IMR-90 (cell line): Measurements from ENCODE around the gene GPC2. TPM values are rescaled to one million over a fixed set of nuclear protein-coding genes. Genes with fewer than 3 reads are reported as not detected.

Source experiments
- ATAC-seq: fragments of 200-7000 bp; cut with Tn5 transposase; 2 replicates; pipeline ENCODE4 v1.9.1; 2020; ENCODE audit warnings: low read depth, mild to moderate bottlenecking, moderate library complexity
- BruUV-seq: library from RNA; stranded (reverse); fragments of 400-500 nt; replicated peaks from 2 replicates; lab custom pipeline; 2021; lab: Mats Ljungman, UMichigan
- CTCF ChIA-PET: fragments of 300-600 bp; formaldehyde crosslinking; extraction: SDS; loops from one replicate; lab custom pipeline; 2021; ENCODE audit warnings: antibody characterized with exemption; lab: Yijun Ruan, JAX
- POLR2A ChIA-PET: fragments of 300-600 bp; sonication (Branson Sonifier 250); formaldehyde crosslinking; loops from one replicate; lab custom pipeline; 2022; ENCODE audit warnings: antibody characterized with exemption; ENCODE audit not compliant: unreplicated experiment; lab: Charles Lee
- DNase-seq: peaks from one replicate; pipeline ENCODE4 v3.0.0; 2013
- H2AFZ ChIP-seq: replicated peaks from 2 replicates; pipeline ENCODE3; 2013; ENCODE audit warnings: low read length, mild to moderate bottlenecking; ENCODE audit not compliant: poor library complexity
- H2AK5ac ChIP-seq: 2 replicates; pipeline ENCODE4 v1.6.1; 2013; ENCODE audit warnings: low read depth, low read length, inconsistent platforms
- H2AK9ac ChIP-seq: replicated peaks from 2 replicates; pipeline ENCODE3; 2013; ENCODE audit warnings: mild to moderate bottlenecking, low read depth, low read length, moderate library complexity; ENCODE audit not compliant: poor library complexity
- H2BK120ac ChIP-seq: 2 replicates; pipeline ENCODE4 v1.6.1; 2013; ENCODE audit warnings: low read depth, low read length, inconsistent platforms
- H2BK15ac ChIP-seq: 3 replicates; pipeline ENCODE4 v1.6.1; 2013; ENCODE audit warnings: low read depth, low read length, inconsistent platforms
- H2BK20ac ChIP-seq: 2 replicates; pipeline ENCODE4 v1.6.1; 2013; ENCODE audit warnings: low read depth, mild to moderate bottlenecking, inconsistent platforms, low read length, moderate library complexity
- H2BK5ac ChIP-seq: 2 replicates; pipeline ENCODE4 v1.6.1; 2013; ENCODE audit warnings: mild to moderate bottlenecking, low read depth, low read length, inconsistent platforms; ENCODE audit not compliant: poor library complexity, severe bottlenecking
- H3K14ac ChIP-seq: replicated peaks from 2 replicates; pipeline ENCODE4 v1.6.1; 2013; ENCODE audit warnings: low read depth, low read length, inconsistent platforms
- H3K18ac ChIP-seq: 2 replicates; pipeline ENCODE4 v1.6.1; 2013; ENCODE audit warnings: low read depth, low read length, control low read depth
- H3K23ac ChIP-seq: 2 replicates; pipeline ENCODE4 v1.6.1; 2013; ENCODE audit warnings: low read depth, low read length, inconsistent platforms
- H3K27ac ChIP-seq: 2 replicates; pipeline ENCODE4 v1.5.1; 2013; ENCODE audit warnings: mild to moderate bottlenecking, control low read depth, low read length; ENCODE audit not compliant: insufficient read depth
- H3K27me3 ChIP-seq: 2 replicates; pipeline ENCODE4 v1.6.1; 2013; ENCODE audit warnings: low read length; ENCODE audit not compliant: control insufficient read depth, insufficient read depth
- H3K36me3 ChIP-seq: 2 replicates; pipeline ENCODE4 v1.6.1; 2013; ENCODE audit warnings: low read length, mixed read lengths; ENCODE audit not compliant: control insufficient read depth, insufficient read depth
- H3K4ac ChIP-seq: 2 replicates; pipeline ENCODE4 v1.6.1; 2013; ENCODE audit warnings: low read depth, low read length, inconsistent platforms
- H3K4me1 ChIP-seq: 2 replicates; pipeline ENCODE4 v1.6.1; 2013; ENCODE audit warnings: low read length, mixed read lengths; ENCODE audit not compliant: control insufficient read depth, insufficient read depth
- H3K4me2 ChIP-seq: 2 replicates; pipeline ENCODE4 v1.6.1; 2013; ENCODE audit warnings: low read depth, mild to moderate bottlenecking, control low read depth, low read length, moderate library complexity
- H3K4me3 ChIP-seq: 2 replicates; pipeline ENCODE4 v1.5.1; 2013; ENCODE audit warnings: low read depth, mild to moderate bottlenecking, control low read depth, low read length, moderate library complexity; ENCODE audit not compliant: insufficient read depth
- H3K56ac ChIP-seq: 2 replicates; pipeline ENCODE4 v1.6.1; 2013; ENCODE audit warnings: low read length, inconsistent platforms; ENCODE audit not compliant: insufficient read depth; ENCODE audit errors: extremely low read depth
- H3K79me1 ChIP-seq, 2 experiments: 2 replicates each; pipeline ENCODE4 v1.6.1; 2013; ENCODE audit warnings: low read length in 2 of 2, inconsistent platforms in 1 of 2, low read depth in 1 of 2
- H3K9ac ChIP-seq: 2 replicates; pipeline ENCODE4 v1.6.1; 2013; ENCODE audit warnings: low read depth, low read length, control low read depth
- H3K9me1 ChIP-seq: 2 replicates; pipeline ENCODE4 v1.6.1; 2013; ENCODE audit warnings: low read length, inconsistent platforms; ENCODE audit not compliant: insufficient read depth
- H3K9me3 ChIP-seq: 2 replicates; pipeline ENCODE4 v1.6.1; 2013; ENCODE audit warnings: low read length; ENCODE audit not compliant: control insufficient read depth, insufficient read depth
- H4K20me1 ChIP-seq: 2 replicates; pipeline ENCODE4 v1.6.1; 2013; ENCODE audit warnings: low read length, inconsistent platforms; ENCODE audit not compliant: insufficient read depth
- H4K5ac ChIP-seq: 2 replicates; pipeline ENCODE4 v1.6.1; 2013; ENCODE audit warnings: mild to moderate bottlenecking, low read depth, low read length, control low read depth
- H4K8ac ChIP-seq, 2 experiments: 2 replicates each; pipeline ENCODE4 v1.6.1; 2013; ENCODE audit warnings: low read depth in 2 of 2, low read length in 2 of 2, control low read depth in 1 of 2, inconsistent platforms in 1 of 2
- H4K91ac ChIP-seq: 2 replicates; pipeline ENCODE4 v1.6.1; 2013; ENCODE audit warnings: low read depth, low read length, inconsistent platforms; ENCODE audit not compliant: insufficient read depth
- BHLHE40 ChIP-seq: fragments of 150-350 bp; IDR thresholded peaks from 2 replicates; pipeline ENCODE4 v1.6.1; 2016; ENCODE audit warnings: mild to moderate bottlenecking, low read depth, low read length
- CEBPB ChIP-seq: IDR thresholded peaks from 2 replicates; pipeline ENCODE4 v1.6.1; 2012; ENCODE audit warnings: low read depth, low read length, improper control_type of control experiment
- CHD1 ChIP-seq: IDR thresholded peaks from 2 replicates; pipeline ENCODE4 v1.6.1; 2012; ENCODE audit warnings: low read depth, low read length, improper control_type of control experiment
- CTCF ChIP-seq: conservative IDR thresholded peaks from 2 replicates; pipeline ENCODE4 v1.5.1; 2012; ENCODE audit warnings: mild to moderate bottlenecking, low read depth, low read length, improper control_type of control experiment
- FOS ChIP-seq: fragments of 150-350 bp; IDR thresholded peaks from 2 replicates; pipeline ENCODE4 v1.6.1; 2016; ENCODE audit warnings: low read depth, low read length
- MAFK ChIP-seq: IDR thresholded peaks from 2 replicates; pipeline ENCODE4 v1.6.1; 2012; ENCODE audit warnings: low read depth, low read length, improper control_type of control experiment
- MAZ ChIP-seq: IDR thresholded peaks from 2 replicates; pipeline ENCODE4 v1.6.1; 2012; ENCODE audit warnings: low read depth, mild to moderate bottlenecking, low read length, improper control_type of control experiment, moderate library complexity, borderline replicate concordance
- MXI1 ChIP-seq: IDR thresholded peaks from 2 replicates; pipeline ENCODE4 v1.6.1; 2012; ENCODE audit warnings: low read depth, mild to moderate bottlenecking, low read length, moderate library complexity, borderline replicate concordance
- RAD21 ChIP-seq: IDR thresholded peaks from 2 replicates; pipeline ENCODE4 v1.6.1; 2012; ENCODE audit warnings: low read length, improper control_type of control experiment
- RCOR1 ChIP-seq: IDR thresholded peaks from 2 replicates; pipeline ENCODE4 v1.6.1; 2012; ENCODE audit warnings: mild to moderate bottlenecking, low read length, improper control_type of control experiment; ENCODE audit not compliant: insufficient replicate concordance
- RFX5 ChIP-seq: IDR thresholded peaks from 2 replicates; pipeline ENCODE4 v1.8.0; 2012; ENCODE audit warnings: low read depth, mild to moderate bottlenecking, low read length, moderate library complexity
- SMC3 ChIP-seq: fragments of 150-350 bp; IDR thresholded peaks from 2 replicates; pipeline ENCODE4 v1.6.1; 2016; ENCODE audit warnings: low read depth, mild to moderate bottlenecking, antibody characterized with exemption, low read length, moderate library complexity
- USF2 ChIP-seq: fragments of 150-350 bp; IDR thresholded peaks from 2 replicates; pipeline ENCODE4 v1.6.1; 2017; ENCODE audit warnings: mild to moderate bottlenecking, antibody characterized with exemption, low read length, low read depth
- WGBS, 2 experiments: methylation state at CpG; one replicate each; pipeline versions ENCODE4 v1.1.5 to v1.1.7; 2013; ENCODE audit warnings: missing lambda C conversion rate in 2 of 2; ENCODE audit not compliant: insufficient read length in 1 of 2; ENCODE audit errors: extremely low coverage in 2 of 2; 5-methylcytosine and 5-hydroxymethylcytosine counted together
- dilution Hi-C: fragments of 300-500 bp; cut with HindIII; formaldehyde crosslinking; loops from one replicate; pipeline ENCODE4 v1.14.3; 2018; ENCODE audit warnings: low sequenced_read_pairs; ENCODE audit not compliant: unreplicated experiment
- in situ Hi-C: fragments of 300-500 bp; cut with MboI; formaldehyde crosslinking; loops from 3 replicates; pipeline ENCODE4 v1.14.3; 2019; ENCODE audit warnings: low sequenced_read_pairs, inconsistent platforms, mixed read lengths
- intact Hi-C: fragments of 100-400 bp; cut with micrococcal nuclease; formaldehyde crosslinking; loops from 2 replicates; pipeline ENCODE4 v1.10.0; 2022
- polyA plus RNA-seq, 3 experiments: library from polyadenylated mRNA; depleted of rRNA; stranded (reverse); fragments of >200 nt; gene quantifications; 2 replicates each; pipeline ENCODE4 v1.2.3, GENCODE V29; 2012; ENCODE audit warnings: low replicate concordance in 1 of 3
- total RNA-seq: library from RNA; depleted of rRNA; stranded (reverse); fragments of >200 nt; gene quantifications from 2 replicates; pipeline ENCODE4 v1.2.3, GENCODE V29; 2012

Gene GPC2
- total and polyA plus RNA-seq, 2 of the 4 experiments (the other 2 are of a cell fraction), result 1.8 to 6.0 TPM

DNA sequence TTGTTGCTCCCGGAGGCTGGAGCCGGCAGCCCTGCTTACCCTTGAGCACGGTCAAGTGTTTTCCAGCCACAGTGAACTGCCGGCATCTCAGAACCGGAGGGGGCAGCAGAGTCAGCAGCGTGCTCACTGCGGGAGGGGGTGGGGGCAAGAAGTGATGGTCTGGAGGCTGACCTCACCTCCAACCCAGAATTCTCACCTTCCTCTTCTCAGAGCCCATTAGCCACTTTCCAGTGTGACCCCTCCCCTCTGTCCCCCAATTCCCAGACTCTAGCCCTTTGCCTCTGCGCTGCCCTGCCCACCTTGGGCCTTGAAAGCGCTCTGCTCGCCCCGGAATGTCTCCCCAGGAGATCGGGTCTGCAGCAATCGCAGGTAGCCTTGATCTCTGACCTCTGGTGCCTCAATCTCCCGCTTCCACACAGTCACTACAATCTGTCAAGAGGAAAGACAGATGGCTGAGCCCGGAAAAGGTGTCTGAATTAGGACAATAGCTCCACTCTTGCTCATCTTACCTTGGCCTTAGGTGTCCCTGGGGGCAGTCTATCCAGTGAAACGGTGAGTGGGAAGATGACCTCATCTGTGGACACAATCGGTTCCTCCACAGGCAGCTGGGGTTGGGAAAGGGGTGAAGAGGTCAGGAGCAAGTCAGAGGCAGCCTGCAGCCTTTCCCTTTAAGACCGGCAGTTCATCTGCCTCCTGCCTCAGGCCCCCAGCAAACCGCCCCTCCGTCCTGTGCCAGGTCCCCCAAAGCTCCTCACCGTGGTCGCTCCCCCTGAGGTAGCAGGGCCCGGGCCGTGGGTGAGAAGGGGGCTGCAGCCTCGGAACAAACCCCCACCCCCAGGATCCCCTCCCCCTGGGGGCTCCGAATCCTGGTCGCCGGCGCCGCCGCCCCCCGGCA lies 19.6 kb downstream of the GPC2 start:
- BruUV-seq, result no TSS peak
- intact Hi-C loops (no loop called here), in situ Hi-C loops (no loop called here), dilution Hi-C loops (no loop called here)
- Histone ChIP-seq H3K4me3 (peak overlapping the region; percentile 77), H4K5ac (no peak overlapping the region), H3K27me3 (no peaks in the 10 kb centered on the region), H3K4me1 (peaks cover 6% of the 10 kb centered on the region), H3K23ac (peak overlapping the region; percentile 93; the same call in 1 of the 2 replicates), H3K9me3 (no peaks in the 10 kb centered on the region), H2AFZ (peak overlapping the region; percentile 35), H2AK5ac (peak overlapping the region; percentile 88), H4K8ac (peak overlapping the region in 1 of 2 experiments; percentile 6; a peak in 1 of 4 replicates), H4K20me1 (peaks cover 23% of the 10 kb centered on the region), H3K9me1 (peaks cover 2% of the 10 kb centered on the region; the same call in 1 of the 2 replicates), H3K27ac (peak overlapping the region; percentile 46), H3K4ac (peak overlapping the region; percentile 51; the same call in 1 of the 2 replicates), H2BK5ac (no peak overlapping the region), H3K18ac (no peak overlapping the region), H3K4me2 (peak overlapping the region; percentile 78), H3K36me3 (peaks cover 38% of the 10 kb centered on the region), H2AK9ac (peak overlapping the region; percentile 92), H2BK120ac (no peak overlapping the region), H4K91ac (no peak overlapping the region), H3K56ac (no peak overlapping the region; the same call in 1 of the 2 replicates), H3K79me1 (peaks cover 17 to 56% of the 10 kb centered on the region in 2 experiments), H3K14ac (peak overlapping the region; percentile 76; the same call in 1 of the 2 replicates), H2BK20ac (no peak overlapping the region), H3K9ac (peak overlapping the region; percentile 66), H2BK15ac (no peak overlapping the region)
- DNase-seq (peak; percentile 64), ATAC-seq (peak; percentile 24)
- ChIA-PET POLR2A (interaction anchor here (1.2 kb wide), 1 partner anchor 9 kb away, joined by 3 read pairs; the partner anchor contains the start of gene LAMTOR4), CTCF (interaction anchor here (1.0 kb wide), 1 partner anchor 9 kb away, joined by 3 read pairs; the partner anchor contains the start of gene LAMTOR4)
- WGBS, 2 experiments, result 27% methylated on average over 3 of the region's 32 CpGs; no CpG with 5 or more reads in 1 of the 2 experiments
- TF ChIP-seq CHD1 (no peak), BHLHE40 (no peak), USF2 (no peak), MAFK (no peak), CTCF (0 out of 2 replicates have a peak, but pooled peaks have one; percentile 14), MAZ (no peak; the same call in 1 of the 2 replicates), RCOR1 (no peak), SMC3 (no peak), FOS (no peak), RFX5 (no peak), CEBPB (peak; percentile 64), RAD21 (no peak), MXI1 (no peak)
